IMR-90 (cell line): ENCODE results near the gene EML6. TPM values are rescaled to one million over a fixed set of nuclear protein-coding genes. Genes with fewer than 3 reads are reported as not detected.

Experiments
- ATAC-seq: fragments of 200-7000 bp; cut with Tn5 transposase; 2 replicates; pipeline ENCODE4 v1.9.1; 2020; ENCODE audit warnings: low read depth, mild to moderate bottlenecking, moderate library complexity
- BruUV-seq: library from RNA; stranded (reverse); fragments of 400-500 nt; replicated peaks from 2 replicates; lab custom pipeline; 2021; lab: Mats Ljungman, UMichigan
- CTCF ChIA-PET: fragments of 300-600 bp; formaldehyde crosslinking; extraction: SDS; loops from one replicate; lab custom pipeline; 2021; ENCODE audit warnings: antibody characterized with exemption; lab: Yijun Ruan, JAX
- POLR2A ChIA-PET: fragments of 300-600 bp; sonication (Branson Sonifier 250); formaldehyde crosslinking; loops from one replicate; lab custom pipeline; 2022; ENCODE audit warnings: antibody characterized with exemption; ENCODE audit not compliant: unreplicated experiment; lab: Charles Lee
- DNase-seq: peaks from one replicate; pipeline ENCODE4 v3.0.0; 2013
- H2AFZ ChIP-seq: replicated peaks from 2 replicates; pipeline ENCODE3; 2013; ENCODE audit warnings: low read length, mild to moderate bottlenecking; ENCODE audit not compliant: poor library complexity
- H2AK5ac ChIP-seq: 2 replicates; pipeline ENCODE4 v1.6.1; 2013; ENCODE audit warnings: low read depth, low read length, inconsistent platforms
- H2AK9ac ChIP-seq: replicated peaks from 2 replicates; pipeline ENCODE3; 2013; ENCODE audit warnings: mild to moderate bottlenecking, low read depth, low read length, moderate library complexity; ENCODE audit not compliant: poor library complexity
- H2BK120ac ChIP-seq: 2 replicates; pipeline ENCODE4 v1.6.1; 2013; ENCODE audit warnings: low read depth, low read length, inconsistent platforms
- H2BK15ac ChIP-seq: 3 replicates; pipeline ENCODE4 v1.6.1; 2013; ENCODE audit warnings: low read depth, low read length, inconsistent platforms
- H2BK20ac ChIP-seq: 2 replicates; pipeline ENCODE4 v1.6.1; 2013; ENCODE audit warnings: low read depth, mild to moderate bottlenecking, inconsistent platforms, low read length, moderate library complexity
- H2BK5ac ChIP-seq: 2 replicates; pipeline ENCODE4 v1.6.1; 2013; ENCODE audit warnings: mild to moderate bottlenecking, low read depth, low read length, inconsistent platforms; ENCODE audit not compliant: poor library complexity, severe bottlenecking
- H3K14ac ChIP-seq: replicated peaks from 2 replicates; pipeline ENCODE4 v1.6.1; 2013; ENCODE audit warnings: low read depth, low read length, inconsistent platforms
- H3K18ac ChIP-seq: 2 replicates; pipeline ENCODE4 v1.6.1; 2013; ENCODE audit warnings: low read depth, low read length, control low read depth
- H3K23ac ChIP-seq: 2 replicates; pipeline ENCODE4 v1.6.1; 2013; ENCODE audit warnings: low read depth, low read length, inconsistent platforms
- H3K27ac ChIP-seq: 2 replicates; pipeline ENCODE4 v1.5.1; 2013; ENCODE audit warnings: mild to moderate bottlenecking, control low read depth, low read length; ENCODE audit not compliant: insufficient read depth
- H3K27me3 ChIP-seq: 2 replicates; pipeline ENCODE4 v1.6.1; 2013; ENCODE audit warnings: low read length; ENCODE audit not compliant: control insufficient read depth, insufficient read depth
- H3K36me3 ChIP-seq: 2 replicates; pipeline ENCODE4 v1.6.1; 2013; ENCODE audit warnings: low read length, mixed read lengths; ENCODE audit not compliant: control insufficient read depth, insufficient read depth
- H3K4ac ChIP-seq: 2 replicates; pipeline ENCODE4 v1.6.1; 2013; ENCODE audit warnings: low read depth, low read length, inconsistent platforms
- H3K4me1 ChIP-seq: 2 replicates; pipeline ENCODE4 v1.6.1; 2013; ENCODE audit warnings: low read length, mixed read lengths; ENCODE audit not compliant: control insufficient read depth, insufficient read depth
- H3K4me2 ChIP-seq: 2 replicates; pipeline ENCODE4 v1.6.1; 2013; ENCODE audit warnings: low read depth, mild to moderate bottlenecking, control low read depth, low read length, moderate library complexity
- H3K4me3 ChIP-seq: 2 replicates; pipeline ENCODE4 v1.5.1; 2013; ENCODE audit warnings: low read depth, mild to moderate bottlenecking, control low read depth, low read length, moderate library complexity; ENCODE audit not compliant: insufficient read depth
- H3K56ac ChIP-seq: 2 replicates; pipeline ENCODE4 v1.6.1; 2013; ENCODE audit warnings: low read length, inconsistent platforms; ENCODE audit not compliant: insufficient read depth; ENCODE audit errors: extremely low read depth
- H3K79me1 ChIP-seq, 2 experiments: 2 replicates each; pipeline ENCODE4 v1.6.1; 2013; ENCODE audit warnings: low read length in 2 of 2, inconsistent platforms in 1 of 2, low read depth in 1 of 2
- H3K9ac ChIP-seq: 2 replicates; pipeline ENCODE4 v1.6.1; 2013; ENCODE audit warnings: low read depth, low read length, control low read depth
- H3K9me1 ChIP-seq: 2 replicates; pipeline ENCODE4 v1.6.1; 2013; ENCODE audit warnings: low read length, inconsistent platforms; ENCODE audit not compliant: insufficient read depth
- H3K9me3 ChIP-seq: 2 replicates; pipeline ENCODE4 v1.6.1; 2013; ENCODE audit warnings: low read length; ENCODE audit not compliant: control insufficient read depth, insufficient read depth
- H4K20me1 ChIP-seq: 2 replicates; pipeline ENCODE4 v1.6.1; 2013; ENCODE audit warnings: low read length, inconsistent platforms; ENCODE audit not compliant: insufficient read depth
- H4K5ac ChIP-seq: 2 replicates; pipeline ENCODE4 v1.6.1; 2013; ENCODE audit warnings: mild to moderate bottlenecking, low read depth, low read length, control low read depth
- H4K8ac ChIP-seq, 2 experiments: 2 replicates each; pipeline ENCODE4 v1.6.1; 2013; ENCODE audit warnings: low read depth in 2 of 2, low read length in 2 of 2, control low read depth in 1 of 2, inconsistent platforms in 1 of 2
- H4K91ac ChIP-seq: 2 replicates; pipeline ENCODE4 v1.6.1; 2013; ENCODE audit warnings: low read depth, low read length, inconsistent platforms; ENCODE audit not compliant: insufficient read depth
- CEBPB ChIP-seq: IDR thresholded peaks from 2 replicates; pipeline ENCODE4 v1.6.1; 2012; ENCODE audit warnings: low read depth, low read length, improper control_type of control experiment
- CHD1 ChIP-seq: IDR thresholded peaks from 2 replicates; pipeline ENCODE4 v1.6.1; 2012; ENCODE audit warnings: low read depth, low read length, improper control_type of control experiment
- MAFK ChIP-seq: IDR thresholded peaks from 2 replicates; pipeline ENCODE4 v1.6.1; 2012; ENCODE audit warnings: low read depth, low read length, improper control_type of control experiment
- MAZ ChIP-seq: IDR thresholded peaks from 2 replicates; pipeline ENCODE4 v1.6.1; 2012; ENCODE audit warnings: low read depth, mild to moderate bottlenecking, low read length, improper control_type of control experiment, moderate library complexity, borderline replicate concordance
- NFE2L2 ChIP-seq: fragments of 150-350 bp; IDR thresholded peaks from 2 replicates; pipeline ENCODE4 v1.6.1; 2016; ENCODE audit warnings: low read depth, mild to moderate bottlenecking, low read length
- POLR2A ChIP-seq: IDR thresholded peaks from 2 replicates; pipeline ENCODE4 v1.6.1; 2012; ENCODE audit warnings: mild to moderate bottlenecking, low read depth, low read length
- RAD21 ChIP-seq: IDR thresholded peaks from 2 replicates; pipeline ENCODE4 v1.6.1; 2012; ENCODE audit warnings: low read length, improper control_type of control experiment
- WGBS, 2 experiments: methylation state at CpG; one replicate each; pipeline versions ENCODE4 v1.1.5 to v1.1.7; 2013; ENCODE audit warnings: missing lambda C conversion rate in 2 of 2; ENCODE audit not compliant: insufficient read length in 1 of 2; ENCODE audit errors: extremely low coverage in 2 of 2; 5-methylcytosine and 5-hydroxymethylcytosine counted together
- dilution Hi-C: fragments of 300-500 bp; cut with HindIII; formaldehyde crosslinking; loops from one replicate; pipeline ENCODE4 v1.14.3; 2018; ENCODE audit warnings: low sequenced_read_pairs; ENCODE audit not compliant: unreplicated experiment
- in situ Hi-C: fragments of 300-500 bp; cut with MboI; formaldehyde crosslinking; loops from 3 replicates; pipeline ENCODE4 v1.14.3; 2019; ENCODE audit warnings: low sequenced_read_pairs, inconsistent platforms, mixed read lengths
- intact Hi-C: fragments of 100-400 bp; cut with micrococcal nuclease; formaldehyde crosslinking; loops from 2 replicates; pipeline ENCODE4 v1.10.0; 2022
- polyA plus RNA-seq, 3 experiments: library from polyadenylated mRNA; depleted of rRNA; stranded (reverse); fragments of >200 nt; gene quantifications; 2 replicates each; pipeline ENCODE4 v1.2.3, GENCODE V29; 2012; ENCODE audit warnings: low replicate concordance in 1 of 3
- total RNA-seq: library from RNA; depleted of rRNA; stranded (reverse); fragments of >200 nt; gene quantifications from 2 replicates; pipeline ENCODE4 v1.2.3, GENCODE V29; 2012

The EML6 gene
- total and polyA plus RNA-seq, 2 of the 4 experiments (the other 2 are of a cell fraction): 0.18 to 0.19 TPM

- no peak overlapping the region for H2AK9ac ChIP-seq
- peak overlapping the region; percentile 87 for H2AFZ ChIP-seq
- H3K27me3 ChIP-seq: peaks cover 15% of the 10 kb centered on the region
- dilution Hi-C loops: no loop called here
- no peak overlapping the region for H2BK15ac ChIP-seq
- no peak overlapping the region for H2BK5ac ChIP-seq
- CTCF ChIA-PET: interaction anchor here (2.0 kb wide), 1 partner anchor 44 kb away, joined by 4 read pairs; no protein-coding TSS in a partner anchor
- no peak overlapping the region for H4K91ac ChIP-seq
- no peak overlapping the region for H3K9ac ChIP-seq
- no peak overlapping the region for H4K5ac ChIP-seq
- no peak overlapping the region for H3K27ac ChIP-seq
- H3K79me1 ChIP-seq: no peaks in the 10 kb centered on the region
- H3K14ac ChIP-seq: no peak overlapping the region
- 64% methylated on average over 9 of the region's 18 CpGs; no CpG with 5 or more reads in 1 of the 2 experiments for WGBS, 2 experiments
- no peak overlapping the region for H3K4ac ChIP-seq
- POLR2A ChIA-PET: no interaction called here
- no peak overlapping the region for H3K56ac ChIP-seq
- no peak overlapping the region; the same call in 1 of the 2 replicates for H3K4me2 ChIP-seq
- H4K20me1 ChIP-seq: no peaks in the 10 kb centered on the region
- no peak overlapping the region for H3K4me3 ChIP-seq
- ATAC-seq (peak; percentile 22), DNase-seq (no peak)
- H3K18ac ChIP-seq: no peak overlapping the region
- H2BK120ac ChIP-seq: no peak overlapping the region
- intact Hi-C loops: no loop called here
- no peak for TF ChIP-seq CHD1
- no peak for TF ChIP-seq RAD21
- no peak for TF ChIP-seq MAFK
- TF ChIP-seq NFE2L2: no peak
- TF ChIP-seq CEBPB: no peak
- TF ChIP-seq POLR2A: no peak
- TF ChIP-seq MAZ: no peak
- no TSS peak for BruUV-seq
- H2BK20ac ChIP-seq: no peak overlapping the region
- no peak overlapping the region for H4K8ac ChIP-seq
- no peak overlapping the region for H3K23ac ChIP-seq
- in situ Hi-C loops: loop anchor here (10.0 kb wide), 3 partner anchors 185 to 595 kb away; partner anchors contain the start of gene ACYP2
- H3K9me1 ChIP-seq: no peaks in the 10 kb centered on the region
- no peaks in the 10 kb centered on the region for H3K36me3 ChIP-seq
- no peaks in the 10 kb centered on the region; the same call in 1 of the 2 replicates for H3K4me1 ChIP-seq
- 0 out of 2 replicates have a peak overlapping the region, but pooled peaks have one; percentile 16 for H2AK5ac ChIP-seq
- no peaks in the 10 kb centered on the region for H3K9me3 ChIP-seq
Observed at GRCh38 chr2:54709336-54709809, 14.1 kb upstream of the EML6 start.
